Stimulated activated CD8-positive, alpha-beta memory T cell treated with anti-CD3 and anti-CD28 coated beads, Interleukin-12 subunit alpha, Interleukin-12 subunit beta, amount 100 ng/mL, for 24 hours (primary cell): ENCODE measurements around the gene RC3H2.
"Not testable (repeated sequence)": the region's sequence is repeated elsewhere in the genome, so short reads cannot be mapped to it uniquely, and the experiment has no call there.

Source experiments
- DNase-seq: peaks from one replicate; pipeline ENCODE4 v3.0.0-alpha.2; 2020; ENCODE audit errors: extremely low read depth

RC3H2 gene

GRCh38 chr9:122846371-122846940 lies 58.7 kb downstream of the RC3H2 start:
- no peak for DNase-seq

GRCh38 chr9:122845116-122845515 lies 60.0 kb downstream of the RC3H2 start:
- no peak for DNase-seq

GRCh38 chr9:122844137-122844536 lies 61.0 kb downstream of the RC3H2 start:
- no peak for DNase-seq

- DNase-seq: no peak
These were observed 63.7 kb downstream of the RC3H2 start for GRCh38 chr9:122841501-122841900.

- DNase-seq: not testable (repeated sequence)
These were observed 66.7 kb downstream of the RC3H2 start for GRCh38 chr9:122838441-122838840.

- DNase-seq: no peak
These were observed 67.8 kb downstream of the RC3H2 start for GRCh38 chr9:122837266-122837850.

- DNase-seq: no peak
These were observed 69.8 kb downstream of the RC3H2 start for GRCh38 chr9:122835313-122835731.

GRCh38 chr9:122832194-122832593 lies 73.0 kb downstream of the RC3H2 start:
- DNase-seq: no peak

GRCh38 chr9:122828965-122829284 lies 76.2 kb downstream of the RC3H2 start:
- DNase-seq: not testable (repeated sequence)

GRCh38 chr9:122827761-122828093 lies 77.4 kb downstream of the RC3H2 start:
- DNase-seq: no peak

GRCh38 chr9:122822938-122823337 lies 82.2 kb downstream of the RC3H2 start:
- no peak for DNase-seq

GRCh38 chr9:122822056-122822455 lies 83.1 kb downstream of the RC3H2 start:
- no peak for DNase-seq

- no peak for DNase-seq
These were observed 83.7 kb downstream of the RC3H2 start for GRCh38 chr9:122821278-122821943.

- DNase-seq: no peak
These were observed 84.7 kb downstream of the RC3H2 start for GRCh38 chr9:122820490-122820845.

- DNase-seq: no peak
These were observed 85.2 kb downstream of the RC3H2 start for GRCh38 chr9:122819791-122820489.

- DNase-seq: no peak
These were observed 85.8 kb downstream of the RC3H2 start for GRCh38 chr9:122819326-122819725.

GRCh38 chr9:122816163-122816867 lies 88.8 kb downstream of the RC3H2 start:
- DNase-seq: no peak

GRCh38 chr9:122815544-122815943 lies 89.6 kb downstream of the RC3H2 start:
- DNase-seq: no peak

- no peak for DNase-seq
These were observed 90.6 kb downstream of the RC3H2 start for GRCh38 chr9:122814545-122814944.

GRCh38 chr9:122812736-122813135 lies 92.4 kb downstream of the RC3H2 start:
- DNase-seq: no peak

- DNase-seq: no peak
These were observed 94.7 kb downstream of the RC3H2 start for GRCh38 chr9:122810306-122810946.

- DNase-seq: not testable (repeated sequence)
These were observed 95.9 kb downstream of the RC3H2 start for GRCh38 chr9:122809261-122809660.
